HG03354 (cell line): ENCODE results near the gene CLNK.

Experiments used
- ATAC-seq: cut with Tn5 transposase; IDR thresholded peaks from one replicate; pipeline ENCODE4 v1.9.1; 2021; ENCODE audit warnings: mild to moderate bottlenecking; ENCODE audit not compliant: unreplicated experiment, poor library complexity, severe bottlenecking

Gene CLNK

GRCh38 chr4:10703156-10703555, 18.6 kb upstream of the CLNK start:
- no peak for ATAC-seq

DNA sequence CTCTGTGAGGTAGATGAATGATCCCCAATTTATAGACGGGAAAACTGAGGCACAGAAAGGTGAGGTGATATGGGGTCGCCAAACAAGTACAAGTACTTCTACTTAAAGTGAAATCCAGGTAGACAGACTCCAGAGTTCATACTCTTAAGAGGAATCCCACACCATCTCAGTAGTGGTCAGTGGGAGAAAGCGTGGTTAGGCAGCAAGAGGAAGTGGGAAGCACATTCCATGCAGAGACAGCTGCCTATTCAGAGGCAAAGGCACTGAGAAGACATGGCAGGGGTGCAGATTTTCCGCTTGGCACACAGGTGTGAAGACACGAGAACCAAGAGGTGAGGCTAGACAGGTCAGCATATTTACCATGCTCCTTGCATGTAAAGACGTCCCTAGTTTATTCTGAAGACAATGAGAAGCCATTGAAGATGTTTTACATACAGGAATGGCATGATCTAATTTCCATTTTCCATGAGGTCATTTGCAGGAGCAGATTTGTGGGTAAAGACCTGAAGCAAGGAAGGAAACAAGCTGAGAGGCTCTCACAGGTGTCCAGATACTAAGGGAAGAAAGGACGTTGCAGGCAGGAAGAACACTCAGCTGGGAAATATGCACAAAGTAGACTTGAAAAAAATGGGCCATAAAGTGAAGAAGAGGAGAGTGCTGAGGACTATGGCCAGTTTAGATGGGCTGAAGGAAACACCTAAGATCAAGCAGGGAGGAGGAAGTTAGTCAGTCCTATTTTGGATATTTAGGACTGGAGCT, 17.3 kb upstream of the CLNK start:
- ATAC-seq, result no peak

- no peak for ATAC-seq
Observed at GRCh38 chr4:10701161-10701560, 16.6 kb upstream of the CLNK start.

DNA sequence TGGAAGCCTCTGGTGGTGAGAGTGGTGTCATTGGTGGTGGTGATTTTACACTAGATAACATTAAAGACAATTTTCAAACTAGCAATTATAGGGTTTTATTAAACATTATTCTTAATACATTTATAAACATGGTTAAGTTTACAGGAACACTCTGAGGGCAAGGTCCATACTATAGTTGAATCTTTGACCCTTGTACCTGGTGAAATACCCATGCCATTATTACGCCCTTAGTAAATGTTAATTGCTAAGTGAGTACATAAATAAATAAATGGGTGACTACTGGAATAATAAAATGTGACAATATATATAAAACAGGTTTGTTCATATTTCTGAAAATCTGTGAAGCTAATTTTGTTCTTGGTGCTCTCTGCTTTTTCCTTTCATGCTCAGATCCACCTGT, 13.6 kb upstream of the CLNK start:
- no peak for ATAC-seq

DNA sequence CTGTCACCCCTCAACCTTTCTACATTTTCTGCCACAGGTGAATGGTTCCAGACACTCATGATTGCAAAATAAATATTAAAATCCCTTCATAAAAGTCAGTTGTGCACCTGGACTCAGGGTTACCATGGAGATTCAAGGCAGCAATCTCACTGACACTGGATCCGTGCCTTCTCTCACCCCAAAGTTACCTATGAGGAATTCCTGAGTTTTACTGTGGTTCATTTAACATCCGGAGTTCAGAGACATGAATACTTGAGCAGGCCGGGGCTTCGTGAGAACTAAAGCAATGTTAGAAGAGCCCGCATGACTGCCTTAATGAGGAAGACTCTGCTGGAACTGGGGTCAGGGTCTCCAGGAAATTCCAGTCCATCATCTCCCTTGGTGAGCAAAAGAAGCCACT, 12.5 kb upstream of the CLNK start:
- no peak for ATAC-seq

- ATAC-seq, result no peak
Observed at GRCh38 chr4:10696253-10696652, 11.7 kb upstream of the CLNK start.

DNA sequence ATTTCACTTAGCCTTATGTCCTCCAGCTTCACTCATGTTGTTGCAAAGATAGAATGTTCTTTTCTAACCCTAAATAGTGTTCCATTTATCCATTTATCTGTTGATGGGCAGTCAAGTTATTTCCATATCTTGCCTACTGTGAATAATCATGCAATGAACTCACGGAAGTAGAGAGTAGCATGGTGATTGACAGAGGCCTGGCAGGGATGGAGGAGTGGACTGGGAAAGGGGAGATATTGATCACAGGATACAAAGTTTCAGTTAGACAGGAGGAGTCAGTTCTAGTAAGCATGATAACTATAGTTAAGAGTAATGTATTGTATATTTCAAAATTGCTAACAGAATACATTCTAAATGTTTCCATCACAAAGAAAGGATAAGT, 10.3 kb upstream of the CLNK start:
- no peak for ATAC-seq

DNA sequence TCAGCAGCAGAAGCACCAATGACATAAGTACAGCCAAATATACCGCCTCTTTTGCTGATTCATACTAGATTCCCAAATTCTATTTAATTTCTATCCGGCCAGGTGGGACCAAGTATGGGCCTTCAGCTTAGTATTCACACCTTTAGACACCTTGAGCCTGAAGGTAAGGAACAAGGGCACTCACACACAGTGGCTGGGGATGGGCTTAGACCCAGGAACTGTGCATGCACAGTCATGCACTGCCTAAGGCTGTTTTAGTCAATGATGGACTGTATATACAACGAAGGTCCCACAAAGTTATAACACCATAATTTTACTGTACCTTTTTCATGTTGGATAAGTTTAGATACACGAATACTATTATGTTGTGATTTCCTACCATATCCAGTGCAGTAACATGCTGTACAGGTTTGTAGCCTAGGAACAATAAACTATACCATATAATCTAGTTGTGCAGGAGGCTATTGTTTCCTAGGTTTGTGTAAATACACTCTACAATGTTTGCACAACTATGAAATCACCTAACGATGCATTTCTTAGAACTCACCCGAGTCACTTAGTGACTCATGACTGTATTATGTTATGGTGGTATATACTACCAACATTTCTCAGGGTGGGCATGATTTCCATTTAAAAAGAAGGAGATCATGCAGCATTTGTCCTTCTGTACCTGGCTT, 9.7 kb upstream of the CLNK start:
- ATAC-seq, result no peak

DNA sequence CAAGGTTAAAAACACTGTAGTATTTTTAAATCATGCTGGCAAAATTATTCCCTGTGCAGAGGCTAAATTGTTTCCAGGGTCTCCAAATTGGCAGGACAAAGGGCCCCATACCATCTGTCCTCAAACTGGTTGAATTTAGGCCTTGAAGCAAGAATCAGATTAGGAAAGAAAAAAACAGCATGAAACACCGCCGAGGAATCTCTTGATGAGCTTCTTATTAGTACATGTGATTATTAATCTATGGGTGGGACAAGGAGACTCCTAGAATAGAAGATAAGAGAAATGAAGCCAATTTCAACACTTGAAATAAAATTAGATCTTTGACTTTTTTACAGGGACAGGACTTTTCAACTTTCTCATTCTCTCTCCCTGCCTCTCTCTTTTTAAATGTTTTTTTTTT, 7.1 kb upstream of the CLNK start:
- ATAC-seq, result no peak

GRCh38 chr4:10690185-10690907, 5.8 kb upstream of the CLNK start:
- ATAC-seq, result peak; percentile 42

- ATAC-seq, result no peak
Observed at GRCh38 chr4:10688846-10689245, 4.3 kb upstream of the CLNK start.

DNA sequence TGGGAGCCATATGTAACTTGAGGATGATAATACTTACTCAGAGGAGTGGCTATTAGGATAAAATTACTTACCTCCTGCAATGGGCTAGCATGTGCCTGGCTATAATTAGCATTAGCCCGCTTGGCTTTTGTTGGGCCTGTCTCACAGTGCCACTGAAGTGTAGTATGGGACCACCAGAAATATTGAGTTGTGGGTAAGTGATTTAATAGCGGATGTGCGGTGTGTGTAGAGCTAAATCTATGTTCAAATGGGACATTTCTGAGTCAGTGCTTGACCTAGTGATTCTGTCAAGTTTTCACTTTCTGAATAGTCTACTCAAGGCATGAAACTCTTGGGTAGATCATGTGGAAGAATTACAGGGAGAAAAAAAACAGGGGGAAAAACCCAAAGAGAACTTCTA, 3.5 kb upstream of the CLNK start:
- ATAC-seq, result peak; percentile 34

DNA sequence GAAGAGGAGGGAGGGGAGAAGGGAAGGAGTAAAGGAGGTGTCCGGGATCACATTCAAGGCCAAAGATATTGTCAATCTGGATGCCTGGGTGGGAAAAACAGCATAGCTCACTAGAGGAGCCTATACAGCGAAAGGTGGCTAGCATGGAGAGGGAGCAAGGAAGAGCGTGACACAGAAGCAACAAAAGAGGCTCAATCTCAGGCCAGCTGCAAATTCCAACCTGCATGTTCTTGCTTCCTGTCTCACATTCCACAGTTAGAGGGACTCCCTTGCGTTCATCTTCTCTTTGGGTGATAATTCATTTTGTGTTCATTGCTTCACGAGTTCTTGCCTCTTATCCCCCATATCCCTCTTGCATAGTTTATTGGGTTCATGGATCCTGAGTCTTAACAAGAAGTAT, 3.0 kb upstream of the CLNK start:
- ATAC-seq, result no peak

DNA sequence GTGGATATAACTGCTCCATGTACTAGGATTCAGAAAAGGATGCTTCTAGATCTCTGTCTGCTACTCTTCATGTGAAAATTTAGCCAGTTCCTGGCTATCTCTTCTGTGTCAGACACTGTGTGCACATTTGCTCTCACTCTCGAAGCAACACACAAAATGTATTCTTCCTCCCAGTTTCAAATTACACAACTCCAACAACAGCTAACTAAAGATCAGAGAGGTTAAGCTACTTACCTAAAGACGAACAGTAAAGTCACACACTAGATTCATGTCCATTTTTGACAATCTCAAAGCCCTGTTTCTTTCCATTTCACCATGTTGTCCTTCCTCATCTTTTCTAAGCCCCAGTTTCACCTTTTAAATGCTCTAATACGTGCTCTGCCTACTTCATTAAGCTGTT, 2.2 kb downstream of the CLNK start:
- no peak for ATAC-seq

DNA sequence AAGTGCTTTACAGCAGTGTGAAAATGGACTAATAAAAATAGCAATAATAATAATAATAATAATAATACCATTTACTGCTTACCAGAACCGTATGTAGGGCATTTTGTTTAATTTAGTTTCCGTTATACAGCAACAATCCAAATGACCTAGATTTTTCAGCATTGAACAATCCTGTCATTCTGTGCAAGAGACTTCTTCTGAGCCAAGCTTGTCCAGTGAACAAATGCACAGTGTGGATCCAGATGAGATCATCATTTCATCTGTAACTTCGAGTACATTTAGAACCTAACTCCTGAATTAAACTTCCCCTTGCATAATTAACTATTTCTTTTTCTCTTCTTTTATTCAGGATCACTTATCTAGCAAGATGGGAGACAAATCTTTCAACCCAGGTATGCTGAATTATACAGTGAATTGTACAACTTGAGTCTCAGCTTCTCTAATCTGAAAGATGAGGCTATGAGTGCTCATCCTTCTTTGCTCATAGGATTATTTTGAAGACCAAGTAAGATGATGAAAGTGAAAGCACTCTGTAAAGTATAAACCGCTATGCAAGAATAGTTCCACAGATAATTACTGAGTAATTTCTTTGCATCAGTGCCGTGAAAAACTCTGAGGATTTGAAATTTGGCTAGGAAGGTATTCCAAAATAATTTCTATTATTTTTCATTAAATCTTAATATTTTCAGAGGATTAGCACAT, 6.6 kb downstream of the CLNK start:
- no peak for ATAC-seq

DNA sequence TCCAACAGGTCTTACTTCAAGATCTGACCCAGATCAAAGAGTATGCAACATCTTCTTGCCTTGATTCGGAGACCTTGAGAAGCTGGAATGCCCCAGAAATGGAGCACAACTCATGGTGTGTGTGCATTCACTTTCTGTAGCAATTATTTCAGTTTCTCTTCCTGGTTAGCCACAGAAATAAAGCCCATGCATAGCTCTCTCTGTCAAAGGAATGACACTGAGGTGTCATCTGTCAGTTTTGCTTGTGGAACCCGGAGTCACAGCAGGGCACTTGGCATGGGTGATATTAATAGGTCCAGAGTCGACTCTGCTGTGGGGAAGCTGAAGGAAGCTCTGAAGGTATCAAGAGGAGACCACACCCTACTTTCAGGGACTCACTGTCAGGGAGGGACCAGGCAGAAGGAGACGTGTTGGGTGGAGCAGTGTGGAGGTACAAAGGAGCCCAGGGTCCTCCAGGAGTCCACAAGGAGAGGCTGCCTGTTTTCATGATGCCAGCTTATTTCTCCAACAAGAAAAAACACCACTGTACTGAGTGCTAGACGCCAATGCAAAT, 10.7 kb downstream of the CLNK start:
- peak; percentile 72 for ATAC-seq

DNA sequence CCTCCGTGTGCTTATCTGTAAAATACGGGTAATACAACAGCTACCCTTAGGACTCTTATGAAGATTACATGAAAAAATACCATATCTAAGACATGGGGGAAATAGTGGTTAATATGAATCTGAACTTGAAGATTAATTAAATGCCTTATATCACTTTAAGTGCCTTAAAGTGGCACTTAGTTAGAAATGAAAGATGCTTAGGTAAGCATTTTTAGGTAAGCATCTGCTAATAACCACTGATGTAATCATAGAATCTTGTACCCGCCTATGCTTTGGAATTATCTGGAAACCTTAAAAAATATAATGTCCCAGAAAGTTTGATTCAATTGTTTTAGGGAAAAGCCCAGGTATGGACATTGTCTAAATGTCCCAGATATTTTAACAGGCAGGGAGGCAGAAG, 12.2 kb downstream of the CLNK start:
- ATAC-seq, result no peak

DNA sequence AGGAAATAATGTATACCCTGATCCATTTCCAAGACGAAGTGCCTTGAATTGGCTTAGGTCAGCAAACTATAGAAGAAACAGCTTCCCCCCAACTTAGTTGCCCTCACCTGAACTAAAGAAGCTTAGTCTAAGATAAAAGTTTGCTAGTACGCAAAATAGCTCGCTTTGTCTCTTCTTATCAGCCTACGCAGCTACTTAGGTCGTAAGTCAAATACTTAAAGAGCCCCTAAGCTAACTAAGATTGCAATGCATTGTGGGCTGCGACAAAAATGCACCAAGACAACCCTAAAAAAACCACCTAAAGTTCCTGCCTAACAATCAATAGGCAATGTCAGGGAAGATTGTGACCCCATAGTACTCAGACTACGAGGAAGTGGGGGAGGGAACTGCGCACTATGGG, 12.8 kb downstream of the CLNK start:
- no peak for ATAC-seq

DNA sequence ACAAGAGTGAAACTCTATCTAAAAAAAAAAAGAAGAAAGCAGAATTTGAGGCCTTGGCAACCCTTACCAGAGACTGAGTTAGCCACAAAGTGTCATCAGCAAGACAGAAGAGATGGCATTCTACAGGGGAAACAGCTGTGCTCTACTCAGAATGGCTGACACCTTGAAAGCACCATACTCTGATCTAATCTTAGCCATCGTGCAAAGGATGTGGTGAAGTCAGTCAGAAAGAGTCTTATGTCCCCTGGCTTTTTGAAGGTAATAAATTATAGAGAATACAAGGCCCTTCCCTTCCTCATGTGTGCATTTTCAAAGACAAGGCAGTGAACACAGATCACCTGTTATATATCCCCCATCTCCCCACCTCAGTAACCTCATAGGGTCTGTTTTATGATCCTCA, 13.2 kb downstream of the CLNK start:
- ATAC-seq, result peak; percentile 96

DNA sequence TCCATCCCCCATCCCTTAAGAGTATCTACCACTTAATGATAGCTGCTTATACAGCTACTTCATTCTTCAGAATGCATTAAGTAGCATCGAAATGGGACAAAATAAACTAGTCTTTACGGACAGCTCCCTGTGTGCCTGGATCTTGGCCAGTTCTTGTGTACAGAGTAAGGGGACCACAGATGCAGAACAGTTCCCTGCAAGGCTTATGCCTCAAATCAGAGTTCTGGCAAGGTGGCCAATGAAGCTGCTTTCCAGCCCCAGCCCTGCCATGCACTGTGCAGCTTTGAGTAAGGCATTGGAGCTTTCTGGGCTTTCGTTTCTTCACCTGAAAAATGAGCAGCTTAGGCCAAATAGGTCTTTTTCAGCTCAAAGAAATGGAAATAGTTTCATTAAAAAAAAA, 14.2 kb downstream of the CLNK start:
- ATAC-seq, result no peak
